Germinal center (tissue), 1 donor: ENCODE measurements around the gene RHOC.

ENCODE experiments used
- DNase-seq: peaks from one replicate; pipeline ENCODE4 v3.0.0; 2012; ENCODE audit warnings: mixed read lengths, low spot score

RHOC gene

DNA sequence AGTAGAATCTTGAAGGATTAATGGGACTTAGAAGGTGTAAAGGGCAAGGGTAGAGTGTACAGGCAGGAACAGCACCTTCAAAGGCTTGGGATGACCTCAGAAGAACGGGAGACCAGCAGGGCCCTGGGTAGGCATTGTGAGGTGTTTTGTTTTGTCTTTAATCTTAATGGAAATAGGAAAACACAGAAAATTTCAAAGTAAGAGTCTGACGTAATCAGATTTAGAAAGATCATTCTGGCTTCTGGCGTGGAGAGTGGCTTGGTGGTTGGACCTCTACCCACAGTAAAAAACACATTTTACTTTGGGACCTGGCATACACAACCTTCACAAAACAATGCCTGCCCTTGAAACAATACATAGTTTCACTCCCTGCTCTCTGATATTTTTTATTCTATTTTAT, 28.3 kb downstream of the RHOC start:
- no peak for DNase-seq

DNA sequence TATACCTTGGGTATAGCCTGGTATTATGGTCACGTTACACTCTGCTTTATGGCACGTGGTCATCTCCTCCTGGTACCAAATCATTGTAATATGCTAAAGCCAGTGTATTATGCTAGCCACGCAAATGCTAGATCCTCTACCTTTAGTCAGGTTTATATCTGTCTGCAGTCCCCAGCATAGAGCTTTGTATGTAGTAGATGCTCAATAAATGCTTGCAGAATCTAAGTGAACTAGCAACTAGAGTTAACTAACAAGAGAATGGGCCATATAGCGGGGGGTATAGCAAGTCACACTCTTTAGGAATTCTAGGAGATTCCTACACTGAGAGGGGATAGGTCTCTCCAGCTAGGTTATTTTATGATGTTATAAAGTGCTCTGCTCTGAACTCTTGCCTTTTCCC, 29.4 kb downstream of the RHOC start:
- no peak for DNase-seq

DNA sequence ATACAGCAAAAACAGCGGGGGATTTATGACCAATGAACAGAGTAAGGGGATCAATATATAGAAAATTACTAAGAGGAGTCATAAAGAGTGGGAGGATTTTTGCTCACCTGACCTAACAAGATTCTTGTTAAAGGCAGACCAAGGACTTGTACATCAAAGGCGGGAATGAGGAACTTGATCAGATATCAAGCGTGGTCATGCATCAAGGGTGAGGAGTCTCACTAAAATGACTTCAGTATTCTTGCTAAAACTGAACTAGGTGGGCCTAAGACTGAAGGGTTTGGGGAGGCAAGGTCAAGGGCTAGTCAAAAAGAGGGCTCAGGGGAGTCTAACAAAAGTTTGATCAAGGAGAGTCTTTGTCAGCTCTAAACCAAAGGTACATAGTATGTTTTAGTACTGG, 30.4 kb downstream of the RHOC start:
- no peak for DNase-seq

DNA sequence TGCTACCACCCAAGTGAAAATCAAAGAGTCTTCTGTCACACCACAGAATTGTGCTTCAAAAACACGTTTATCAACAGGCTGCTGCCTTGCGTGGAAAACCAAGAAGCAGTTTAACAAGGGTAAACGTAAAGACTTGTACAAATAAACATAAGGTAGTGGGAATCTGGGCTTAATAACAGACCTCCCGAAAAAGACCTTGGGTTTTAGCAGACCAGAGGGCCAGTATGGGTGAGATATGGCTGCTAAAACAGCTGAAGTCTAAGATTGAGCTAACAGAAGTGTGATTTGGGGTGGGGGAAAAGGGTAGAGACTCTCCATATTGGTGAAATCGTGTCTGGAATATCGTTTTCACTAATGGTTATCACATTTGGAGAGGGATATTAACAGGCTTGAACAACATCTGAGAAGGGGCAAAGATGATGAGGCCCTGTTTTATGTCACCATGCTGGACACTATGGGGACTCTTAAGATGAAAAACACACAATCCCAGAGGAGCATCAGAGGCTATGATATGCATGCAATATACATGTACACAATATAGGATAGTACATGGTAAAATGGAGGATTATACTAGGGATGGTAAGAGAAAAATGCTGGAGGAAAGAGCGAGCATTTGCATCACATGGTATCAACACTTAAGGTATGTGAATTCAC, 31.1 kb downstream of the RHOC start:
- DNase-seq, result no peak

DNA sequence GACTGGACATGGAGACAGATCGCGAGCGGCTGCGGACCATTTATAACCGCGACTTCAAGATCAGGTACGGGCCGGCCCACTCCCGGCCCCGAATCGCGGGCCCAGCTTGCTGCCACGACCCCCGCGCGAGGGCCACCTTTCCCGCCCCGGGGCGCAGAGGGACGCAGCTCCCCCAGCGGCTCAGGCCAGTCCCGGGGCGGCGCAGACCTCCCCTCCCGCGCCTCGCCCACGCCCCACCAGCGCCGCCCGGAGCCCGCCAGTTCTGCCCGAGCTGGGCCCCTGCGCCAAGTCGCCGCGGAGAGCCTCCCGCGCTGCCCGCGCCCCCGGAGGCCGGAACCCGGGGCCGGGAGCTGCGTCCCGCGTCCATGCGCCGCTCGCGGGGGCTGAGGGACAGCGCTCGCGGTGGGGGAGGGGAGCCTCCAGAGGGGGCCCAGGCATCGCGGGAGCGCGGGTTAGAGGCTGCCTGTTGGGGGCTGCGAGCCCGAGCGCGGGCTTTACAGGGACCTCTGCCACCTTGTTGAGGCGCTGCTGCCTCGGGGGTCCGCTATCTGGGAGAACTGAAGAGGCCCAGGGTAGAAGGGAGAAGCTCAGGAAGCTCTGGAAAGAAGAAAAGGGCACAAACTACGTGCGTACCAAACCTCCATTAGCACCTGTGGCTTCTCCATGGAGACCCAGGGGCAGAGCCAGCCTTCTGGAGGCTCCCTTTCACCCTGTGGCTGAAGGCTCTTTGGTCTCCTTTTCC, 31.8 kb downstream of the RHOC start:
- peak; percentile 32 for DNase-seq

DNA sequence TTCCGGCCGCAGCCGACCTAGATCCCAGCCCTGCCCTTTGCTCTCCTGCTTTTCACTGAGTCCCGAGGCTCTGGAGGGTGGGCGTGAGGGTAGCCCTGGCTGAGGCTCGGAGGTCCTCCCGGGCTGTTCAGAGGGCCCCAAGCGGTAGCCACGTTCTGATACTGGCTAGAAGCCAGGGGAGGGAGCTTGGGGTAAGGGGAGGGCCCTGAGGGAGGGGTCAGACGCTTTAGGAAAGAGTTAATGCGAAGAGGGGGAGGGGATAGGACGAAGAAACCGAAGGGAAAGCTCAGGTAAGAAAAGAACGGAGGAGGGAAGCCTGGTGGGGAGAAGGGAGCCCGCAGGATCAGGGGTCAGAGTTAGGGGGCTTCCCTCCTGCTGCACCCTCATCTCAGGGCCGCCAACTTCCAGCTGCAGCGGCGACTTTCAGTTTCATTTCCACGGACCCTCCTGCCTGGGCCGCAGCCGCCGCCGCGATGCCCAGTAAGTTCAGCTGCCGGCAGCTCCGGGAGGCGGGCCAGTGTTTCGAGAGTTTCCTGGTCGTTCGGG, 32.4 kb downstream of the RHOC start, which contains the start of gene MOV10:
Gene MOV10 (plus strand): TSS at position 220 of the 546 bp plus-strand sequence. CDS start 254 bp downstream, at position 474.
- peak; percentile 46 for DNase-seq

DNA sequence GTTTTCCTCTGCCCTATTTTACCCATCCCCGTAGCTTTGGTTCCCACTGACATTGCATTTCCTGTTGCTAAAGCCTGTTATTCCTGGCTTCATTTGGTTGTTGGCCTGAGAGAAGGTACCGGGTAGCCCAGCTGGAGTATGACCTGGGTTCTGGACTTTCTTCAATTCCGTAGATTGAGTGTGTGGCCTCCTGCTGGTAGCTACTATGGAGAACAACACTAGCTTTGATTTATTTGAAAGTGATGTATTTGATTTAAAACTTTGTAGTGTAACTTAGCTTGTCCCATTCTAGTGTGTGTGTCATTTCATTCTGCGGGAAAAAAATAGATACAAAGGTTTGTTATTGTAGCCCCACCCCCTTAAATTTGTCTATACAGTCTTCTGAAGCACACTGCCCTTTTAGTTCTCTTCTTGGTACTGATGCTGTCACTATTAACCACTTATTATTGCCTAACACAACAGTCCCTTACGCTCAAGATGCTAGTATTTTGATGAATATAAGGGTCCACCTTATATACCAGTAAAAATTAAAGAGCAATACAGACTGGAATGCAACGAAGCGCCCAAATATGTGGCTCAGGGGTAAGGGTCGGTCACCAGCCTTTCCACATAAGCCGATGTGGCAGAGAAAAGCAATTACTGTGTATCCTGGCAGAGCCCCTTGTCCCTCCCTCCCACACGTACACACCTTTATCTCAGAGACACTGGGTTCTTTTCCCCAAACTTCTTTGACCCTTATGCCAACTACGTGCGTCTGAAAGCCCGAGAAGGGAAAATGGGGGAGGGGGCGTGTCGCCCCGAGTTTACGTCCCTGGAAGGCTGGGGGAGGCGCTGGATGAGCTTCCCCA, 33.1 kb downstream of the RHOC start:
- peak; percentile 30 for DNase-seq

DNA sequence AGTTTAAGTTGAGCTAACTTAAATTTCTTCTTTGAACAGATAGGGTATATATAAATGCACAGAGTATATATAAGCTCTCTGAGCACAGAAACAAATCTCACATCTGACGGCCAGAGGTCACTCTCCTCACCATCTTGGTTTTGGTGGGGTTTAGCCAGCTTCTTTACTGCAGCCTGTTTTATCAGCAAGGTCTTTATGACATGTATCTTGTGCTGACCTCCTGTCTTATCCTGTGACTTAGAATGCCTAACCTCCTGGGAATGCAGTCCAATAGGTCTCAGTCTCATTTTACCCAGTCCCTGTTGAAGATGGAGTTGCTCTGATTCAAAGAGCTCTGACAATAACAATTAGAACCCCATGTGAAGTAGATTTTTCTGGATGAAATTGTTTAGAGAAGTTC, 34.1 kb downstream of the RHOC start:
- no peak for DNase-seq

DNA sequence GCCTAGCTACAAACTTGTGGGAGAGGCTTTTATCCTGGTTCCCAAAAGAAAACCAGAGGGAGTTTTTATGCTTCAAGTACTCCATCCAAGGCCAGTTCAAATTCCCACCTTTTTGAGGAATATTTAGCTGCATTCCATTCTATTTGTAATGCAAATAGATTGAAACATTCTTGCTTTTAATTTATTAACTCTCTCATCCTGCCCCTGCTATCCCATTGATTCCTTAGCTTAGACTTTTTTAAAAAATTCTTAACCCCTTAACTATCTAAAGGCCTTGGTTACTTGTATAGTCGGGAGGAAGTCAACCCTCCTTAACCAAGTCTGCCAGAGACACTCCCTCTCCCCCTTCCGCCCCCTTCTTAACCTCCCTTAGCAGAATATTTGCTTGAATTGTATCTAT, 34.9 kb downstream of the RHOC start:
- DNase-seq, result no peak

DNA sequence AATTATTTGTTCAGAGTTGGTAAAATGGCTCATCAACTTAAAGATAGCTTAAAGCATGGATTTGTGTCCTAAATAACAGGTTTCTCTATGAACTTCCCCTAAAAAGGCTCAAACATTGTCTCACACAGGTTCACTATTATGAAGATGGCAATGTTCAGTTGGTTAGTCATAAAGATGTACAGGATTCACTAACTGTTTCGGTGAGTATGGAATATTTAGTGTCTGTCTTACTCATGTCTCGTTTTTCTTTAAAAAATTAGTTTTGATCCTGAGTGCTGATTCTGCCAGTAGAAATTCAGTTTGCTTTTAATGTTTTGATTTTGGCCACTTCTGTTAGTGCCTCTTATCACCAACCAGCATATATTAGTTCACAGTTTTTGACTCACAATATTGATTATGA, 40.0 kb downstream of the RHOC start:
- no peak for DNase-seq

DNA sequence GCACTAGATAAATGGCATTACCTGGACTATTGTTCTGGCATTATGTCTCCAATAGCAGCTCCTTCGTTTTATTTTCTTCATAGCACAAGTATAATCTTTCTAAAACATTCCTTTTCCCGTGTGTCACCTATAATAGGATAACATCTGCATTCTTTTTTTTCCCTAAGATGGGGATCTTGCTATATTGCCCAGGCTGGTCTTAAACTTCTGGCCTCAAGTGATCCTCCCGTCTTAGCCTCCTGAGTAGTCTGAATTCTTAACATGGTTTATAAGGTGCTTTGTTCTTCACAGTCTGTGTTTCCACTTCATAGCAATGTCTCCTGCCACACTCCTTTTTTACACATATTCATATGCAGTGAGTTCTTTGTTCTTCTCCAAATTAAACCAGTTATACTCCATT, 41.1 kb downstream of the RHOC start:
- no peak for DNase-seq

DNA sequence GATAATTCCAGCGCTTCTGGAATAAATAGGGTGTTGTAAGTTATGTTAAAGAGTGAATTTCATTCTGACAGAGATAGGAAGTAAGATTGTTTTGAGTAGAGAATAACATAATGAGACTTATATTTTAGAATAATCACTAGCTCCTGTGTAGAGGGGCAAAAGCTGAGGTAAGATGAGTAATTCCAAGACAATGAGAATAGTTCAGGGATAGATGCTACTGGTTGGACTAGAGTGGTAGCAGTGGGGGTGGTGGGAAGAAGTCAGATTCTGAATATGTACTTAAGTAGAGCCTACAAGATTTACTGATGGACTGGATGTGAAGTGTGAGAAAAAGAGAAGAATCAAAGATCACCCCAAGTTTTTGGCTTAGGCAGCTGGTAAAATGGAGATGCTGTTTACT, 55.7 kb downstream of the RHOC start:
- DNase-seq, result no peak
